Activated T-helper 2 cell treated with anti-CD3 and anti-CD28 coated beads, Interferon-gamma antibody, Interleukin-2, Interleukin-4, amounts not matched to agents 10 μg/mL and 5 μg/mL and 100 μg/mL, durations not matched to agents 14 hours and 24 hours and 36 hours (primary cell): ENCODE data around the gene VWA5B1. TPM values are rescaled to one million over a fixed set of nuclear protein-coding genes. Genes with fewer than 3 reads are reported as not detected.

Source experiments
- DNase-seq: peaks from one replicate; pipeline ENCODE4 v3.0.0; 2021; ENCODE audit warnings: low spot score
- H3K27ac Mint-ChIP-seq: one replicate; pipeline ENCODE4 v1.8.0; 2021; ENCODE audit warnings: mixed read lengths
- H3K27me3 Mint-ChIP-seq: one replicate; pipeline ENCODE4 v1.8.0; 2021; ENCODE audit warnings: low read depth, mixed read lengths
- H3K36me3 Mint-ChIP-seq: one replicate; pipeline ENCODE4 v1.8.0; 2021; ENCODE audit warnings: low read depth, mixed read lengths
- H3K4me1 Mint-ChIP-seq: one replicate; pipeline ENCODE4 v1.8.0; 2021; ENCODE audit warnings: low read depth, mixed read lengths
- H3K4me3 Mint-ChIP-seq: one replicate; pipeline ENCODE4 v1.8.0; 2021; ENCODE audit warnings: low read depth, mild to moderate bottlenecking, moderate library complexity, mixed read lengths
- H3K9me3 Mint-ChIP-seq: one replicate; pipeline ENCODE4 v1.8.0; 2021; ENCODE audit warnings: mixed read lengths
- intact Hi-C: fragments of 100-400 bp; cut with micrococcal nuclease; formaldehyde crosslinking; loops from one replicate; pipeline ENCODE4 v1.15.1; 2023
- total RNA-seq: library from RNA; stranded (reverse); gene quantifications from 2 replicates; pipeline ENCODE4 v1.2.3, GENCODE V29; 2022

The VWA5B1 gene
- total RNA-seq, 1 donor from 2014 or later: not detected

DNA sequence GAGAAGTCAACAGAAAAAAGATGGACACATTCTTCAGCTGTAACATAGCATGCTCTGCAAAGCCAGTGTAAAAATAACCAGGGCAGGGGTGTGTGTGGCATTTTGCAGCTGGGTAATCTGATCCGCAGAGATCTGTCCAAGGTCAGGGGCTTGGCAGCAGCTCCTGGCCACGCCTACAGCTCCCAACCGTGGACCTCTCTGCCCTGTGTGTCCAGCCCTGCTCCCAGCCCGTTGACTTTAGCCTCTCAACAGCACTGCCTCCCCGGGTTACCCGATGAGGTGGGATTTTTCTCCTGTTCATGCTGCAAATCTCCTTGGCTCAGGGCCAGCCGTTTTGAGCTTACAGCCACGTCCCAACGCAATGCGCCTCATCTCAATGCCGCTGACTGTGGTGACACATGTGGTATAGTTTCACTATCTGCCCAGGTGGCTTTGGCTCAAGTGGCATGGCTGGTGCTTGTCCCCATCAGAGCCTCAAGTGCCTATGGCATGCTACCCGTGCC lies 68.1 kb downstream of the VWA5B1 start:
- no peaks in the 10 kb centered on the region for H3K9me3 Mint-ChIP-seq

GRCh38 chr1:20359451-20360330 lies 69.0 kb downstream of the VWA5B1 start:
- DNase-seq: no peak
- intact Hi-C loops: loop anchor here (1.0 to 5.0 kb wide), 2 partner anchors 37 to 128 kb away; partner anchors contain the start of gene CAMK2N1
- H3K27ac Mint-ChIP-seq: no peak overlapping the region

More for the DNA sequence above, 68.1 kb downstream of the VWA5B1 start:
- intact Hi-C loops: loop anchor here (1.0 kb wide), 1 partner anchor 37 kb away; no protein-coding TSS in a partner anchor
- Mint-ChIP-seq H3K4me1 (peaks cover 8% of the 10 kb centered on the region), H3K27me3 (peaks cover 41% of the 10 kb centered on the region), H3K27ac (no peak overlapping the region), H3K36me3 (no peaks in the 10 kb centered on the region), H3K4me3 (no peak overlapping the region)
- DNase-seq: no peak

GRCh38 chr1:20361401-20361800 lies 70.7 kb downstream of the VWA5B1 start:
- H3K9me3 Mint-ChIP-seq: no peaks in the 10 kb centered on the region
- peaks cover 59% of the 10 kb centered on the region for H3K27me3 Mint-ChIP-seq
- H3K4me3 Mint-ChIP-seq: no peak overlapping the region
- peaks cover 8% of the 10 kb centered on the region for H3K4me1 Mint-ChIP-seq
- no peak overlapping the region for H3K27ac Mint-ChIP-seq
- intact Hi-C loops: loop anchor here (5.0 kb wide), 1 partner anchor 126 kb away; the partner anchor contains the start of gene CAMK2N1
- H3K36me3 Mint-ChIP-seq: no peaks in the 10 kb centered on the region
- DNase-seq: no peak

More at GRCh38 chr1:20359451-20360330, 69.0 kb downstream of the VWA5B1 start:
- Mint-ChIP-seq H3K36me3 (no peaks in the 10 kb centered on the region), H3K4me3 (no peak overlapping the region), H3K9me3 (no peaks in the 10 kb centered on the region), H3K27me3 (peaks cover 48% of the 10 kb centered on the region), H3K4me1 (peaks cover 8% of the 10 kb centered on the region)

DNA sequence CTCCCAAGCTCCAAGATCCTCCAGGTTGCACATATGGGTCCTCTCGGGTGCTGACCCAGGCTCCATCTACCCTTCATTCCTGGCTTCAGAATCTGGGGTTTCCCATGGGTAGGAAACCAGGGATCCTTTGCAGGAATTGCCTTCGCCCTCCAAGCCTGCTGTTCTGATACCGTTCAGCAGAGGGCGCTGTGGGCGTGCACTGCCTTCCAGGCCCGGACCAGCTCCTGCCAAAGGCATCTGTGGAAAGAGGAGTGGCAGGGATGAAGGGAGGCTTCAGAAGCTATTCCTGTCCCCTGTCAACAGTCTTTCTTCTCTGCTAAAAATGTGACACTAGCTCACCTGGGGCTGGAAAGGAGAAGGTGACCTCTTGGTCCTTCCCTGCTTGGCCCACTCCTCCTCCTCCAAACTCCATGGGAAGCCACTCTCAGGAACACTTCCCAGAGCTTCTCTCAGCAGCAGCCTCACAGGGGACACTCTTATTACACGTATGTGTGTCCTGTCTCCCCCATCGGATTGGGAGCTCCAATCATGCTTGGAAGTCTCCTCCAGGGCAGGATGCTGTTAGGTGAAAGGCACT lies 71.2 kb downstream of the VWA5B1 start:
- H3K4me1 Mint-ChIP-seq: peaks cover 8% of the 10 kb centered on the region
- no peaks in the 10 kb centered on the region for H3K9me3 Mint-ChIP-seq
- no peaks in the 10 kb centered on the region for H3K36me3 Mint-ChIP-seq
- H3K27ac Mint-ChIP-seq: no peak overlapping the region
- DNase-seq: no peak
- H3K4me3 Mint-ChIP-seq: no peak overlapping the region
- peaks cover 59% of the 10 kb centered on the region for H3K27me3 Mint-ChIP-seq
- intact Hi-C loops: loop anchor here (5.0 kb wide), 1 partner anchor 125 kb away; the partner anchor contains the start of gene CAMK2N1

GRCh38 chr1:20362856-20363255 lies 72.2 kb downstream of the VWA5B1 start:
- Mint-ChIP-seq H3K27me3 (peaks cover 66% of the 10 kb centered on the region), H3K9me3 (no peaks in the 10 kb centered on the region), H3K27ac (no peak overlapping the region), H3K36me3 (no peaks in the 10 kb centered on the region), H3K4me3 (no peak overlapping the region), H3K4me1 (peaks cover 8% of the 10 kb centered on the region)
- DNase-seq: no peak
- intact Hi-C loops: loop anchor here (5.0 kb wide), 1 partner anchor 124 kb away; the partner anchor contains the start of gene CAMK2N1

- peaks cover 58% of the 10 kb centered on the region for H3K27me3 Mint-ChIP-seq
- no peaks in the 10 kb centered on the region for H3K9me3 Mint-ChIP-seq
- H3K27ac Mint-ChIP-seq: no peak overlapping the region
- H3K36me3 Mint-ChIP-seq: no peaks in the 10 kb centered on the region
- intact Hi-C loops: no loop called here
- H3K4me1 Mint-ChIP-seq: no peaks in the 10 kb centered on the region
- no peak for DNase-seq
- no peak overlapping the region for H3K4me3 Mint-ChIP-seq
These were observed 74.9 kb downstream of the VWA5B1 start for GRCh38 chr1:20365421-20366055.

GRCh38 chr1:20366056-20366462 lies 75.4 kb downstream of the VWA5B1 start:
- Mint-ChIP-seq H3K4me1 (no peaks in the 10 kb centered on the region), H3K27me3 (peaks cover 56% of the 10 kb centered on the region), H3K4me3 (no peak overlapping the region), H3K27ac (no peak overlapping the region), H3K9me3 (no peaks in the 10 kb centered on the region), H3K36me3 (no peaks in the 10 kb centered on the region)
- intact Hi-C loops: no loop called here
- no peak for DNase-seq

- H3K4me3 Mint-ChIP-seq: no peak overlapping the region
- H3K27me3 Mint-ChIP-seq: peaks cover 55% of the 10 kb centered on the region
- peaks cover under 1% of the 10 kb centered on the region for H3K4me1 Mint-ChIP-seq
- H3K36me3 Mint-ChIP-seq: no peaks in the 10 kb centered on the region
- H3K9me3 Mint-ChIP-seq: no peaks in the 10 kb centered on the region
- no peak overlapping the region for H3K27ac Mint-ChIP-seq
- DNase-seq: no peak
- intact Hi-C loops: no loop called here
These were observed 75.9 kb downstream of the VWA5B1 start for GRCh38 chr1:20366463-20367115.

DNA sequence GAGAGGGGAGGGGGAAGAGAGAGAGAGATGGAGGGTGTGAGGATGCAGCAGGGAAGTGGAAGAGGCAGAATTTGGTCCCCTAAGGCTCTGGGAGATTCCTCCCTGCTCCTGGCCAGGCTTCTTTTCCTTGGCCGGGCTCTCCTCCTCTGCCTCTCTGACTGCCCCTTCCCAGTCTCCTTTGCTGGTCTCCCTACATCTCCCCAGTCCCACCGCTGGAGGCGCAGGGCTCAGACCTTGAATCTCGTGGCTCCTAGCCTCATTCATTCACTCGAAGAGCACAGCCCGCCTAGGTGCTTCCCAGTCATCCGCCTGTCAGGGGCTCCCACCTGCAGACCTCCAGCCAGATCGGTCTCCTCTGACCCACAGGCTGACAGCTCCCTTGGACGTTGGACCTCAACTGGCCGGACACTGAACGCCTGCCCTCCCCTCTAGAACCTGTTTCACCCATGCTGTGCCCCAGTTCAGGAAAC lies 76.5 kb downstream of the VWA5B1 start:
- H3K4me3 Mint-ChIP-seq: no peak overlapping the region
- DNase-seq: no peak

DNA sequence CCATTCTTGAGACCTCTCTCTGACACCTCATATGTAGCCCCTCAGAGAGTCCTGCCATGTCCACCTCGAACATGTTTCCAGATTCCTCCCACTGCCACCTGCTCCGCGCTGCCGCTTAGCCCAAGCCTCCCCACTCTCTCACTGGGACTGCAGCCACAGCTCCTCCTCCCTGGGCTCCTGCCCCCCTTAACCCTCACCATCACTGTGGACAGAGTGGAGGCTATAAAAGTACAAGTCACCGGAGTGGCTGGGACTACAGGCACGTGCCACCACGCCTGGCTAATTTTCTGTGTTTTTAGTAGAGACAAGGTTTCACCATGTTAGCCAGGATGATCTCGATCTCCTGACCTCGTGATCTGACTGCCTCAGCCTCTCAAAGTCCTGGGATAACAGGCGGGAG lies 77.0 kb downstream of the VWA5B1 start:
- Mint-ChIP-seq H3K27ac (no peak overlapping the region), H3K4me1 (peaks cover 7% of the 10 kb centered on the region), H3K36me3 (no peaks in the 10 kb centered on the region), H3K9me3 (no peaks in the 10 kb centered on the region), H3K27me3 (peaks cover 51% of the 10 kb centered on the region), H3K4me3 (no peak overlapping the region)
- DNase-seq: no peak
- intact Hi-C loops: no loop called here

More for the DNA sequence above, 76.5 kb downstream of the VWA5B1 start:
- no peak overlapping the region for H3K27ac Mint-ChIP-seq
- H3K9me3 Mint-ChIP-seq: no peaks in the 10 kb centered on the region
- peaks cover 6% of the 10 kb centered on the region for H3K4me1 Mint-ChIP-seq
- intact Hi-C loops: no loop called here
- H3K36me3 Mint-ChIP-seq: no peaks in the 10 kb centered on the region
- H3K27me3 Mint-ChIP-seq: peaks cover 55% of the 10 kb centered on the region

DNA sequence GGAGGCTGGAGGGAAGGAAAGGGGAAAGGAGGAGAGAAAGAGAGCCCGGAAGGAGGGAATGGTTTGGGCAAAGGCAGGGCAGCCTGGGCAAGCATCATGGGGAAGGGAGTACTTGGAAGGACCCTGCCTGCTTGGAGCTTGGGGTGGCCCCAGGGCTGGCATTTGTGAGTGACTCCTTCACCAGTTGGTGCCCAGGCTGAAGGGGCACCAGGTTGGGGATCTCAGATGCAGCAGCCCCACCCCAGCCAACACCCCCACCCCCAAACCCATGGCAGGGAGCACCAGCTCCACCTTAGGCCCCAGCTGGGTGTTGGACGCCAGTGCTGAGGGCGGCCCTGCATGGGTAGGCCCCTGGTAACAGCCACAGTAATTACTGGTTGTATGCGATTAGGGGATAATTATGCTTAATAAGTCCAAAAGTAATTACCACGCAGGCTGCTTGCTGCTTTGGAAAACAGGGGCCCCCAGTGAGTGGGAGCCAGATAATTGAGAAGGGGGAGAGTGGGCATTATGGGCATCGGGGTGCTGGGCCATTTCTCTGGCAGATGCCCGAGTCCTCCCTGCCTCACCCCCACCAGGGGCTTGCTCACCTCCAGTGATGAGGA lies 78.3 kb downstream of the VWA5B1 start:
- Mint-ChIP-seq H3K27ac (no peak overlapping the region), H3K4me1 (peaks cover 7% of the 10 kb centered on the region), H3K36me3 (no peaks in the 10 kb centered on the region), H3K9me3 (no peaks in the 10 kb centered on the region), H3K4me3 (no peak overlapping the region), H3K27me3 (peaks cover 50% of the 10 kb centered on the region)
- no peak for DNase-seq
- intact Hi-C loops: no loop called here

DNA sequence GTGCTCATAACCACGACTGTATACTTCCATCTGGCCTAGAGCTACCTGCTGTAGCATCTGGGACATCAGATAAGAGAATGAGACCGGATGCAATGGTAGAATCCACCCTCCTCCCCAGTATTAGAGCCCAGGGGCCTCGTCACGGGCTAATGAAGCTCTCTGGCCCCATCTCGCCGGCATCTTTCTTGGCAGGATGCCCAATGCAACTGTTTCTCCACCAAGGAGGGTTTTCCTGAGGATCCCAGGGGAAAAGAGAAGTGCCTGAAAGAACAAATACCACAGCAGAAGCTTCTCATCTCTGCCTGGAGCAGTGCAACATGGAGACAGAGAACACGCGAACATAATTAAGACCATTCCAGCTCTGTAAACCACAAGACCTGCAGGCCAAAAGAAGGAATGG lies 80.0 kb downstream of the VWA5B1 start:
- peaks cover 7% of the 10 kb centered on the region for H3K4me1 Mint-ChIP-seq
- H3K9me3 Mint-ChIP-seq: no peaks in the 10 kb centered on the region
- no peak overlapping the region for H3K4me3 Mint-ChIP-seq
- no peak for DNase-seq
- H3K27ac Mint-ChIP-seq: no peak overlapping the region
- intact Hi-C loops: no loop called here
- peaks cover 38% of the 10 kb centered on the region for H3K27me3 Mint-ChIP-seq
- no peaks in the 10 kb centered on the region for H3K36me3 Mint-ChIP-seq
